HFFc6 (cell line): ENCODE results near the gene DRD4. TPM values are rescaled to one million over a fixed set of nuclear protein-coding genes. Genes with fewer than 3 reads are reported as not detected.

ENCODE experiments used
- DNase-seq: peaks from one replicate; pipeline ENCODE4 v3.0.0-alpha.2; 2018
- H3K27ac Mint-ChIP-seq: 2 replicates; pipeline ENCODE4 v1.8.0; 2020; ENCODE audit warnings: mild to moderate bottlenecking, mixed read lengths
- H3K27me3 Mint-ChIP-seq: 2 replicates; pipeline ENCODE4 v1.8.0; 2021; ENCODE audit warnings: mild to moderate bottlenecking, moderate library complexity, mixed read lengths; ENCODE audit not compliant: insufficient read depth
- H3K36me3 Mint-ChIP-seq: 2 replicates; pipeline ENCODE4 v1.8.0; 2021; ENCODE audit warnings: low read depth, mixed read lengths
- H3K4me1 Mint-ChIP-seq: 2 replicates; pipeline ENCODE4 v1.8.0; 2020; ENCODE audit warnings: low read depth, mixed read lengths
- H3K4me3 Mint-ChIP-seq: 2 replicates; pipeline ENCODE4 v1.8.0; 2020; ENCODE audit warnings: mild to moderate bottlenecking, moderate library complexity, mixed read lengths
- H3K9me3 Mint-ChIP-seq: 2 replicates; pipeline ENCODE4 v1.8.0; 2020; ENCODE audit warnings: mild to moderate bottlenecking, mixed read lengths
- total RNA-seq, 6 experiments: library from RNA; stranded (reverse); fragmentation: NEBNext Ultra II Directional; extraction: Animal tissue kit (Norgen Biotek cat#: 25700); gene quantifications; 2 replicates in 1 of 6; 3 replicates in 5 of 6; pipeline ENCODE4 v1.2.3, GENCODE V29; 2021
- TF ChIP-seq, protein P1 (sequence below): fragments of 200-600 bp; sonication (generic); IDR thresholded peaks from 2 replicates; pipeline ENCODE4 v1.5.0; 2021; ENCODE audit warnings: antibody characterized with exemption, mild to moderate bottlenecking

Gene DRD4
- total RNA-seq, 6 experiments from 2014 or later: 0.14 to 0.61 (median 0.38) TPM

DNA sequence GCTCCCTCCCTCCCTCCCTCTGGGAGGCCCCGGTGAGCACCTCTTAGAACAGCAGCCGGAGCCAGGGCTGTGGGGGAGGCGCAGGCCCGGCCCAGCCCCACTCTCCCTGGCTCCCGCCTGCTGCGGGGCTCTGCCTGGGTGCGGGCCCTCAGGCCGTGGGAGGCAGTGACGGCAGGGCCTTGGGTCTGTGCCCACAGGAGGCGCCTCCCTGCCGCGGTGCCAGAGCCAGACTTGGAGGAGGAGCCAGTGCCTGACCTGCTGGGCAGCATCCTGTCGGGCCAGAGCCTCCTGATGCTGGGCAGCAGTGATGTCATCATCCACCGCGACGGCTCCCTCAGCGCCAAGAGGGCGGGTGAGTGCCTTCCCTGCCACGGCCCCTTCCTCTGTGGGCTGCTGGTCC, 30.8 kb upstream of the DRD4 start:
- H3K27ac Mint-ChIP-seq: no peak overlapping the region
- DNase-seq: no peak

DNA sequence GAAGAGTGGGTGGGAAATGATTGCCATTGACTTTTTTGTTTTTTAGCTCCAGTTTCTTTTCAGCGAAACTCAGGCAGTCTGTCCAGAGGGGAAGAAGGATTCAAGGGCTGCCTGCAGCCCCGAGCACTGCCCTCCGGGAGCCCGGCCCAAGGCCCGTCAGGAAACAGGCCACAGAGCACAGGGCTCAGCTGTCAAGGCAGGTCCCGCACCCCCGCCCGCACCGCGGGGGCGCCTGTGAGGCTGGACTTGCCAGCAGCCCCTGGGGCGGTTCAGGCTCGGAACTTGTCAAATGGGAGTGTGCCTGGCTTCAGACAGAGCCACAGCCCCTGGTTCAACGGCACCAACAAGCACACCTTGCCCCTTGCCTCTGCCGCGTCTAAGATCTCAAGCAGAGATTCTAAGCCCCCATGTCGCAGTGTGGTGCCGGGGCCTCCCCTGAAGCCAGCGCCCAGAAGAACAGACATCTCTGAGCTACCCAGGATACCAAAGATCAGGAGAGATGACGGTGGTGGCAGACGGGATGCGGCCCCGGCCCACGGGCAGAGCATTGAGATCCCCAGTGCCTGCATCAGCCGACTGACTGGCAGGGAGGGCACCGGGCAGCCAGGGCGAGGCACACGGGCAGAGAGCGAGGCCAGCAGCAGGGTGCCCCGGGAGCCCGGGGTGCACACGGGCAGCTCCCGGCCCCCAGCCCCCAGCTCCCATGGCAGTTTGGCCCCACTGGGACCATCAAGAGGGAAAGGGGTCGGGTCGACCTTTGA, 29.9 kb upstream of the DRD4 start:
- no peak for DNase-seq
- Mint-ChIP-seq H3K4me3 (no peak overlapping the region), H3K27me3 (no peaks in the 10 kb centered on the region; the same call in none of the 2 replicates), H3K27ac (no peak overlapping the region), H3K9me3 (no peaks in the 10 kb centered on the region), H3K4me1 (no peaks in the 10 kb centered on the region), H3K36me3 (peaks cover 19% of the 10 kb centered on the region; the same call in 1 of the 2 replicates)
- TF ChIP-seq, protein P1, sequence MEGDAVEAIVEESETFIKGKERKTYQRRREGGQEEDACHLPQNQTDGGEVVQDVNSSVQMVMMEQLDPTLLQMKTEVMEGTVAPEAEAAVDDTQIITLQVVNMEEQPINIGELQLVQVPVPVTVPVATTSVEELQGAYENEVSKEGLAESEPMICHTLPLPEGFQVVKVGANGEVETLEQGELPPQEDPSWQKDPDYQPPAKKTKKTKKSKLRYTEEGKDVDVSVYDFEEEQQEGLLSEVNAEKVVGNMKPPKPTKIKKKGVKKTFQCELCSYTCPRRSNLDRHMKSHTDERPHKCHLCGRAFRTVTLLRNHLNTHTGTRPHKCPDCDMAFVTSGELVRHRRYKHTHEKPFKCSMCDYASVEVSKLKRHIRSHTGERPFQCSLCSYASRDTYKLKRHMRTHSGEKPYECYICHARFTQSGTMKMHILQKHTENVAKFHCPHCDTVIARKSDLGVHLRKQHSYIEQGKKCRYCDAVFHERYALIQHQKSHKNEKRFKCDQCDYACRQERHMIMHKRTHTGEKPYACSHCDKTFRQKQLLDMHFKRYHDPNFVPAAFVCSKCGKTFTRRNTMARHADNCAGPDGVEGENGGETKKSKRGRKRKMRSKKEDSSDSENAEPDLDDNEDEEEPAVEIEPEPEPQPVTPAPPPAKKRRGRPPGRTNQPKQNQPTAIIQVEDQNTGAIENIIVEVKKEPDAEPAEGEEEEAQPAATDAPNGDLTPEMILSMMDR: no peak

More for the DNA sequence above, 30.8 kb upstream of the DRD4 start:
- no peak overlapping the region for H3K4me3 Mint-ChIP-seq
- peaks cover 1% of the 10 kb centered on the region for H3K27me3 Mint-ChIP-seq
- no peaks in the 10 kb centered on the region for H3K9me3 Mint-ChIP-seq
- TF ChIP-seq, protein P1: no peak
- no peaks in the 10 kb centered on the region for H3K4me1 Mint-ChIP-seq
- peaks cover 23% of the 10 kb centered on the region for H3K36me3 Mint-ChIP-seq

DNA sequence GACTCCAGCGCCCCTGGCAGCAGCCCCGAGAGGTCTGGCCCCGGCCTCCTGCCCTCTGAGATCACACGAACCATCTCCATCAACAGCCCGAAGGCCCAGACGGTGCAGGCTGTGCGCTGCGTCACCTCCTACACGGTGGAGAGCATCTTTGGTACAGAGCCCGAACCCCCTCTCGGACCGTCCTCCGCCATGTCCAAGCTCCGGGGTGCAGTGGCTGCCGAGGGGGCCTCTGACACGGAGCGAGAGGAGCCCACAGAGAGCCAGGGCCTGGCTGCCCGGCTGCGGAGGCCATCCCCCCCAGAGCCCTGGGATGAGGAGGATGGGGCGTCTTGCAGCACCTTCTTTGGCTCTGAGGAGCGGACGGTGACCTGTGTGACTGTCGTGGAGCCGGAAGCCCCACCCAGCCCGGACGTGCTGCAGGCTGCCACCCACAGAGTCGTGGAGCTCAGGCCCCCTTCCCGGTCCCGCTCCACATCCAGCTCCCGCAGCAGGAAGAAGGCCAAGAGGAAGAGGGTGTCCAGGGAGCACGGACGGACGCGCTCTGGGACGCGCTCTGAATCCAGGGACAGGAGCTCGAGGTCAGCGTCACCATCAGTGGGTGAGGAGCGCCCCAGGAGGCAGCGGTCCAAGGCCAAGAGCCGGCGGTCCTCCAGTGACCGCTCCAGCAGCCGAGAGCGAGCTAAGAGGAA, 29.0 kb upstream of the DRD4 start:
- Mint-ChIP-seq H3K27ac (no peak overlapping the region), H3K27me3 (no peaks in the 10 kb centered on the region; the same call in none of the 2 replicates), H3K9me3 (no peaks in the 10 kb centered on the region), H3K36me3 (peaks cover 20% of the 10 kb centered on the region; the same call in 1 of the 2 replicates), H3K4me1 (no peaks in the 10 kb centered on the region), H3K4me3 (no peak overlapping the region)
- TF ChIP-seq, protein P1: no peak
- DNase-seq: no peak

DNA sequence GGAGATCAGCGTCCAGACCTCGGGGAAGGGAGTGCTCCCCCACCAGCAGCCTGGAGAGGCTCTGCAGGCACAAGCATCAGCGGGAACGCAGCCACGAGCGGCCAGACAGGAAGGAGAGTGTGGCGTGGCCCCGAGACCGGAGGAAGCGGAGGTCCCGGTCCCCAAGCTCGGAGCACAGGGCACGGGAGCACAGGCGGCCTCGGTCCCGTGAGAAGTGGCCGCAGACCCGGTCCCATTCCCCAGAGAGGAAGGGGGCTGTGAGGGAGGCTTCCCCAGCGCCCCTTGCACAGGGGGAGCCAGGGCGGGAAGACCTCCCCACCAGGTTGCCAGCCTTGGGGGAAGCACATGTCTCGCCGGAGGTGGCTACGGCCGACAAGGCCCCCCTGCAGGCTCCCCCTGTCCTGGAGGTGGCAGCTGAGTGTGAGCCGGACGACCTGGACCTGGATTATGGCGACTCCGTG, 28.2 kb upstream of the DRD4 start:
- H3K27ac Mint-ChIP-seq: no peak overlapping the region
- peaks cover 20% of the 10 kb centered on the region; the same call in 1 of the 2 replicates for H3K36me3 Mint-ChIP-seq
- TF ChIP-seq, protein P1: no peak
- H3K27me3 Mint-ChIP-seq: no peaks in the 10 kb centered on the region; the same call in none of the 2 replicates
- DNase-seq: no peak
- H3K4me3 Mint-ChIP-seq: no peak overlapping the region
- H3K4me1 Mint-ChIP-seq: no peaks in the 10 kb centered on the region
- H3K9me3 Mint-ChIP-seq: no peaks in the 10 kb centered on the region

DNA sequence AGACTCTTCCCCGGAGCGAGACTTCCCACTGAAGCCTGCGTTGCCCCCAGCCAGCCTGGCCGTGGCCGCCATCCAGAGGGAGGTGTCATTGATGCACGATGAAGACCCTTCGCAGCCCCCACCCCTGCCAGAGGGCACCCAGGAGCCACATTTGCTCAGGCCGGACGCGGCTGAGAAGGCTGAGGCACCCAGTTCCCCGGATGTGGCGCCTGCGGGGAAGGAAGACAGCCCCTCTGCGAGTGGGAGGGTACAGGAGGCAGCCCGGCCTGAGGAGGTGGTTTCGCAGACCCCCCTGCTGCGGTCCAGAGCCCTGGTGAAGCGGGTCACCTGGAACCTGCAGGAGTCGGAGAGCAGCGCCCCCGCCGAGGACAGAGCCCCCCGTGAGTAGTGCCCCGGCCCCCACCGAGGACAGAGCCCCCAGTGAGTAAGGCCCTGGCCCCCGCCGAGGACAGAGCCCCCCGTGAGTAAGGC, 27.7 kb upstream of the DRD4 start:
- no peaks in the 10 kb centered on the region for H3K9me3 Mint-ChIP-seq
- no peak overlapping the region for H3K27ac Mint-ChIP-seq

More for the DNA sequence above, 27.7 kb upstream of the DRD4 start:
- no peaks in the 10 kb centered on the region for H3K4me1 Mint-ChIP-seq
- no peak for DNase-seq
- H3K36me3 Mint-ChIP-seq: peaks cover 20% of the 10 kb centered on the region; the same call in 1 of the 2 replicates
- TF ChIP-seq, protein P1: no peak
- no peak overlapping the region for H3K4me3 Mint-ChIP-seq
- H3K27me3 Mint-ChIP-seq: no peaks in the 10 kb centered on the region; the same call in none of the 2 replicates
